ENCODE results near the gene STX4.
A peak's percentile ranks its signal among the peaks of the same experiment; 100 is the strongest.

The STX4 gene

GRCh38 chr16:31032736-31033708 is at the start of gene STX4:
STX4 (plus strand) TSS chr16:31033558; CDS start chr16:31033806, 248 bp downstream.
- DNase-seq = peak; percentile 97

GRCh38 chr16:30983898-30984610 is 49.3 kb upstream of the STX4 start:
- DNase-seq = no peak

- peak; percentile 73 for DNase-seq
These were observed 48.5 kb upstream of the STX4 start, which contains the start of gene HSD3B7 for GRCh38 chr16:30984669-30985400. HSD3B7 (plus strand) TSS chr16:30985207; CDS start chr16:30985659, 452 bp downstream.

GRCh38 chr16:30985401-30986128 is 47.8 kb upstream of the STX4 start:
- no peak for DNase-seq

- DNase-seq = no peak
These were observed 47.0 kb upstream of the STX4 start for GRCh38 chr16:30986129-30986991.

GRCh38 chr16:30987581-30988190 is 45.7 kb upstream of the STX4 start:
- no peak for DNase-seq

GRCh38 chr16:30989469-30990047 is 43.8 kb upstream of the STX4 start:
- no peak for DNase-seq

GRCh38 chr16:30990105-30990504 is 43.3 kb upstream of the STX4 start:
- DNase-seq = no peak

- DNase-seq = no peak
These were observed 42.3 kb upstream of the STX4 start for GRCh38 chr16:30991052-30991451.

- no peak for DNase-seq
These were observed 41.0 kb upstream of the STX4 start for GRCh38 chr16:30992276-30992780.

- no peak for DNase-seq
These were observed 40.2 kb upstream of the STX4 start for GRCh38 chr16:30992931-30993816.

GRCh38 chr16:30995927-30996323 is 37.4 kb upstream of the STX4 start:
- DNase-seq = no peak

GRCh38 chr16:30996324-30996984 is 36.9 kb upstream of the STX4 start:
- no peak for DNase-seq

GRCh38 chr16:30996985-30997724 is 36.2 kb upstream of the STX4 start:
- DNase-seq = peak; percentile 7

GRCh38 chr16:30997725-30998711 is 35.3 kb upstream of the STX4 start:
- no peak for DNase-seq
